Vagina (tissue), 2 donors: ENCODE data around the gene SWAP70.

Experiments
- POLR2A ChIP-seq, 2 donors: fragments of 450-650 bp; IDR thresholded peaks; one replicate each; pipeline ENCODE4 v1.6.1; 2017; ENCODE audit warnings: antibody characterized with exemption in 2 of 2, mild to moderate bottlenecking in 2 of 2, moderate library complexity in 2 of 2
- POLR2AphosphoS5 ChIP-seq, 2 donors: sonication (generic); formaldehyde crosslinking; IDR thresholded peaks; one replicate each; pipeline ENCODE4 v1.9.0; 2017; ENCODE audit warnings: antibody characterized with exemption in 2 of 2, mild to moderate bottlenecking in 2 of 2, low read depth in 1 of 2; ENCODE audit not compliant: insufficient read depth in 1 of 2
- TF ChIP-seq, protein P1 (sequence below), 3 experiments: fragments of 450-650 bp in 2 of 3; fragments of 200-600 bp in 1 of 3; sonication (generic) in 1 of 3; IDR thresholded peaks; one replicate each; pipeline ENCODE4 v1.5.1; 2017 to 2019; ENCODE audit warnings: antibody characterized with exemption in 3 of 3, mild to moderate bottlenecking in 2 of 3, moderate library complexity in 2 of 3

DNA sequence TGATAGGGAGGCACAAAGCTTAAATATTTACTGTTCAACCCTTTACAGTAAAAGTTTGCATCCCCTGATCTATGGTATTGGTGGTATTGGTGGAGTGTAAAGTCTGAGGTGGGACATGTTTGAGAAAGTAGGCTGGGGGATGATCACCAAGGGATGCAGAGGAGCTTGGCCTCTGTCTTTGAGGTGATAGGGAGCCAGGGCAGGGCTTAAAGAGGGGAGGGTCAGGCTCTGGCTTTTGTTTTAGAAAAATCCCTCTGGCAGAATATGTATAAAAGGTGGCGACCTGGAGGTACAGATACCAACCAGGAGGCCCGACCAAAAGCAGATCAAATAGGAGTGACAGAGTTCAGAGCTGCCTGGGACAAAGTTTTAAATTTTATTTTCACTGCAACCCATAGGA lies 59.0 kb downstream of the SWAP70 start:
- no peak for TF ChIP-seq POLR2A (IDR thresholded peaks at IDR 0.05)
- TF ChIP-seq, protein P1, sequence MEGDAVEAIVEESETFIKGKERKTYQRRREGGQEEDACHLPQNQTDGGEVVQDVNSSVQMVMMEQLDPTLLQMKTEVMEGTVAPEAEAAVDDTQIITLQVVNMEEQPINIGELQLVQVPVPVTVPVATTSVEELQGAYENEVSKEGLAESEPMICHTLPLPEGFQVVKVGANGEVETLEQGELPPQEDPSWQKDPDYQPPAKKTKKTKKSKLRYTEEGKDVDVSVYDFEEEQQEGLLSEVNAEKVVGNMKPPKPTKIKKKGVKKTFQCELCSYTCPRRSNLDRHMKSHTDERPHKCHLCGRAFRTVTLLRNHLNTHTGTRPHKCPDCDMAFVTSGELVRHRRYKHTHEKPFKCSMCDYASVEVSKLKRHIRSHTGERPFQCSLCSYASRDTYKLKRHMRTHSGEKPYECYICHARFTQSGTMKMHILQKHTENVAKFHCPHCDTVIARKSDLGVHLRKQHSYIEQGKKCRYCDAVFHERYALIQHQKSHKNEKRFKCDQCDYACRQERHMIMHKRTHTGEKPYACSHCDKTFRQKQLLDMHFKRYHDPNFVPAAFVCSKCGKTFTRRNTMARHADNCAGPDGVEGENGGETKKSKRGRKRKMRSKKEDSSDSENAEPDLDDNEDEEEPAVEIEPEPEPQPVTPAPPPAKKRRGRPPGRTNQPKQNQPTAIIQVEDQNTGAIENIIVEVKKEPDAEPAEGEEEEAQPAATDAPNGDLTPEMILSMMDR (IDR thresholded peaks at IDR 0.05) = no peak
- no peak for TF ChIP-seq POLR2AphosphoS5 (IDR thresholded peaks at IDR 0.05; ENCODE audit: insufficient read depth in 1 of 2, low read depth in 1 of 2)
